Gastroesophageal sphincter (tissue), 4 donors: ENCODE results near the gene CLDN11. TPM values are rescaled to one million over a fixed set of nuclear protein-coding genes. Genes with fewer than 3 reads are reported as not detected.
A peak's percentile ranks its signal among the peaks of the same experiment; 100 is the strongest.

Experiments used
- ATAC-seq: fragments of 150-250 bp; one replicate; pipeline ENCODE4 v1.9.1; 2016; ENCODE audit warnings: mild to moderate bottlenecking, moderate library complexity
- H3K27ac ChIP-seq, 4 donors: fragments of 200-600 bp; sonication (generic) in 3 of 4; 1 replicate in 3 of 4; 2 replicates in 1 of 4; pipeline ENCODE4 v1.5.1; 2016 to 2019
- H3K27me3 ChIP-seq: fragments of 200-600 bp; sonication (generic); one replicate; pipeline ENCODE4 v1.5.1; 2019
- H3K36me3 ChIP-seq, 2 donors: fragments of 200-600 bp; sonication (generic); one replicate each; pipeline ENCODE4 v1.5.1; 2019; ENCODE audit warnings: control low read depth in 1 of 2
- H3K4me1 ChIP-seq, 3 donors: fragments of 200-600 bp; sonication (generic); 1 replicate in 2 of 3; 2 replicates in 1 of 3; pipeline ENCODE4 v1.5.1; 2016 to 2019; ENCODE audit warnings: control low read depth in 2 of 3
- H3K4me3 ChIP-seq, 2 donors: fragments of 200-600 bp; sonication (generic); one replicate each; pipeline ENCODE4 v1.5.1; 2019; ENCODE audit warnings: mild to moderate bottlenecking in 1 of 2, moderate library complexity in 1 of 2
- H3K9me3 ChIP-seq, 3 donors: fragments of 200-600 bp; sonication (generic); one replicate each; pipeline ENCODE4 v1.5.1; 2017 to 2019; ENCODE audit warnings: control low read depth in 2 of 3
- EP300 ChIP-seq: sonication (generic); formaldehyde crosslinking; IDR thresholded peaks from one replicate; pipeline ENCODE4 v1.6.1; 2017; ENCODE audit warnings: antibody characterized with exemption, mild to moderate bottlenecking
- POLR2A ChIP-seq, 2 donors: fragments of 450-650 bp; IDR thresholded peaks; one replicate each; pipeline ENCODE4 v1.6.1; 2017; ENCODE audit warnings: antibody characterized with exemption in 2 of 2, mild to moderate bottlenecking in 2 of 2, moderate library complexity in 1 of 2
- POLR2AphosphoS5 ChIP-seq: sonication (generic); formaldehyde crosslinking; IDR thresholded peaks from one replicate; pipeline ENCODE4 v1.6.1; 2017; ENCODE audit warnings: antibody characterized with exemption
- WGBS, 2 donors: methylation state at CpG; one replicate each; pipeline ENCODE4 v1.1.5; 2018; ENCODE audit warnings: low coverage in 1 of 2; 5-methylcytosine and 5-hydroxymethylcytosine counted together
- total RNA-seq, 4 donors: library from RNA; depleted of rRNA; stranded (reverse); fragments of >200 nt; gene quantifications; one replicate each; pipeline ENCODE4 v1.1.0, GENCODE V29; 2016
- TF ChIP-seq, protein P1 (sequence below), 4 experiments: fragments of 200-600 bp in 2 of 4; fragments of 450-650 bp in 2 of 4; sonication (generic) in 1 of 4; IDR thresholded peaks; one replicate each; pipeline ENCODE4 v1.5.1; 2017 to 2019; ENCODE audit warnings: antibody characterized with exemption in 4 of 4, mild to moderate bottlenecking in 2 of 4, moderate library complexity in 2 of 4

CLDN11 gene
- 1 to 10 TPM; 1.4 to 7.7 (median 2.5) TPM for total RNA-seq

DNA sequence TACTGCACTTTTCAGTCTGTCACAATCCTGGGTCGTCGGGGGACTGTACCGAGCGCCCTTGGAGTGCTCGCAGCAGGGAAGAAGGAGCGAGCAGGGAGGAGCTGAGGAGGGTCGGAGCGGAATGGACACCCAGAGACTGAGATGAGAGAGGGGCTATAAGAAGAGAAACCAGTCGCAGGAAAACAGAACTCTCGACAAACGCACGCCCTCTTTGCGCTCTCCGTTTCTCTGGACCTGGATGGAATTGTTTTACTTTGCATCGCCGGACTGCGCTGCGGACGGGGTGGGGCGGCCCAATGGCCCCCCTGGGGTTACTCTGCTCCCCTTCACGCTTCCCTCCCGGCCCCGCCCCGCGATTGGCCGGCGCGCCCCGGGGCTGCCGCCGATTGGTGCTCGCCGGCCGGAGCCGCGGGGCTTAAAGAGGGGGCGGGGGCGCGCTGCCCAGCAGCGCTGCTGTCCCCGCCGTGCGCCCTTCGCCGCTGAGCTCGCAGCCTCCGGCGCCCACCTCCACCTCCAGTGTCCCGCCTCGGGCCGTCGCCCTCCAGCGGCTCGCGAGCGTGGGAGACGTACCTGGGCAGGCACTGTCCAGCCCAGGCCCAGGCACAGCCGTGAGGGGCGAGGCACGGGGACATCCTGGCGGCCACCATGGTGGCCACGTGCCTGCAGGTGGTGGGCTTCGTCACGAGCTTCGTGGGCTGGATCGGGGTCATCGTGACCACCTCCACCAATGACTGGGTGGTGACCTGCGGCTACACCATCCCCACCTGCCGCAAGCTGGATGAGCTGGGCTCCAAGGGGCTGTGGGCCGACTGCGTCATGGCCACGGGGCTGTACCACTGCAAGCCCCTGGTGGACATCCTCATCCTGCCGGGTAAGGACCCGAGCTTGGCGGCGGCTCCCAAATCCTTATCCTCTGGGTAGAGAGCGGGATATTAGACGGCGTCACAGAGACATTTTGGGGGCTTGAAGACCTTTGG, at the start of gene CLDN11:
Gene CLDN11, plus strand, starts transcription at position 447 of the 977 bp plus-strand sequence. Its CDS starts 199 bp downstream, at position 646.
- H3K4me1 ChIP-seq = peaks cover 0 to 33% (median 8%) of the 10 kb centered on the region in 3 donors
- WGBS, 2 donors = 0% methylated on average over 5 to 11 of the region's 79 CpGs
- no peaks in the 10 kb centered on the region for H3K9me3 ChIP-seq
- peak; percentile 54 for ATAC-seq
- peaks cover 53% of the 10 kb centered on the region for H3K27me3 ChIP-seq
- TF ChIP-seq POLR2AphosphoS5 (no peak), POLR2A (IDR thresholded peaks at IDR 0.05) (no peak)
- TF ChIP-seq, protein P1, sequence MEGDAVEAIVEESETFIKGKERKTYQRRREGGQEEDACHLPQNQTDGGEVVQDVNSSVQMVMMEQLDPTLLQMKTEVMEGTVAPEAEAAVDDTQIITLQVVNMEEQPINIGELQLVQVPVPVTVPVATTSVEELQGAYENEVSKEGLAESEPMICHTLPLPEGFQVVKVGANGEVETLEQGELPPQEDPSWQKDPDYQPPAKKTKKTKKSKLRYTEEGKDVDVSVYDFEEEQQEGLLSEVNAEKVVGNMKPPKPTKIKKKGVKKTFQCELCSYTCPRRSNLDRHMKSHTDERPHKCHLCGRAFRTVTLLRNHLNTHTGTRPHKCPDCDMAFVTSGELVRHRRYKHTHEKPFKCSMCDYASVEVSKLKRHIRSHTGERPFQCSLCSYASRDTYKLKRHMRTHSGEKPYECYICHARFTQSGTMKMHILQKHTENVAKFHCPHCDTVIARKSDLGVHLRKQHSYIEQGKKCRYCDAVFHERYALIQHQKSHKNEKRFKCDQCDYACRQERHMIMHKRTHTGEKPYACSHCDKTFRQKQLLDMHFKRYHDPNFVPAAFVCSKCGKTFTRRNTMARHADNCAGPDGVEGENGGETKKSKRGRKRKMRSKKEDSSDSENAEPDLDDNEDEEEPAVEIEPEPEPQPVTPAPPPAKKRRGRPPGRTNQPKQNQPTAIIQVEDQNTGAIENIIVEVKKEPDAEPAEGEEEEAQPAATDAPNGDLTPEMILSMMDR (IDR thresholded peaks at IDR 0.05) = peak in 1 of 4 experiments; percentile 8
- H3K27ac ChIP-seq = peak within 1 kb of the TSS in 3 of 4 donors; percentile 48 to 70 (median 61)
- no peaks in the 10 kb centered on the region for H3K36me3 ChIP-seq
- H3K4me3 ChIP-seq = peak within 1 kb of the TSS; percentile 33 to 59

DNA sequence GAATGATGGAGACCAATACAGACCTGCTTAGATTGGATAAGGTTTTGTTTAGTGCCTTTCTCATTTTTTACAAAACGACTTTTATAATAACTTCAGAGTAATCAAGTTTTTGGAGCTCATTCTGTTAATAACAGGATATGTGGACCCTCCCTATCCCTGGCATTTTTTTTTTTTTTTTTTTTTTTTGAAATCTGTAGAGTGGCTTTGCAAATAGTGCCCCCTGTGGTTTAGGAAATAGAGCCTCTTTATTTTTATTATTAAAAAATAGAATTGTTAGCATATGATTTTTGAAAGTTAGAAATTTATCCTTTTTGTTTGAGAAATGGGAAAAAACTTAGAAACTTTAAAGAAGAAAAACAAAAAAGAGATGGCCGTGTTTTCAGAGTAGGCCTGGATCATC, 49.7 kb upstream of the CLDN11 start:
- WGBS, 2 donors = 71 to 85% methylated on average over 2 of the region's 2 CpGs
- no peak overlapping the region for H3K4me3 ChIP-seq
- no peak for TF ChIP-seq POLR2AphosphoS5
- TF ChIP-seq EP300 = no peak
- TF ChIP-seq, protein P1 (IDR thresholded peaks at IDR 0.05) = peak in 3 of 4 experiments; percentile 16 to 43 (median 32)
- no peak for TF ChIP-seq POLR2A (IDR thresholded peaks at IDR 0.05)
- peaks cover 0 to 49% (median 5%) of the 10 kb centered on the region in 3 donors for H3K4me1 ChIP-seq
- no peaks in the 10 kb centered on the region for H3K9me3 ChIP-seq
- no peaks in the 10 kb centered on the region for H3K27me3 ChIP-seq
- ATAC-seq = no peak
- H3K36me3 ChIP-seq = peaks cover 0 to 2% of the 10 kb centered on the region in 2 donors
- H3K27ac ChIP-seq = no peak overlapping the region

DNA sequence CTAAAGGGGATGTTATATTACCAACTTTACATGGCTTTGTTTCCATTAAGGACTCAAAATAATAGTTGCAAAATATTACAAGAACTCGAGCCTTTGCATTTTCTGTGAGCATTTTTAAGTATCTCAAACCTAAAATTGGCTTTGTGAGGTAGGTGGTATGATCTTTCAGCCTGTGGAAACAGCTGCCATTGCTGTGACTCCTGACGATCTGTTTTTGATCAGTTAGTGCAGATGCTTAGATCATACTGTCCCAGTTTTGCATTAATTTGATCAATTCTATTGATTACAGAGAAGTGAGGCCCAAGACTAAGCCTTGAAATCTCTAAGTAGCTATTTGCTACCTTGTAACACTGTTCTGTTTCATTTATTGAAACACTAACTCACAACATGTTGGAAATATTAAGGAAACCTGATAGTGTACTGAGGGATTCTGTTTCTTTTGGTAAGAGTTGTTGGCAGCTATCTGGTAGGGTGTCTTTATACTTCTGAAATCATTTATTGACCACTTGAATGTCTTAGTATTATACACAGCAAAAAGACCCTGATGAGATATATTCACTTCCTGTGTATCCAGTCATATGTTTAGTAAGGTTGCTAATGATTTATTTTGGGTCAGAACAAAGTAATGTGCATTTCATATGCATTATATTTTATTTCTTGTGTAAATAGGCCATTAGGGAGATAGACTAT, 46.3 kb upstream of the CLDN11 start:
- Histone ChIP-seq H3K4me1 (peaks cover 0 to 47% (median 5%) of the 10 kb centered on the region in 3 donors), H3K27me3 (no peaks in the 10 kb centered on the region), H3K4me3 (no peak overlapping the region), H3K9me3 (no peaks in the 10 kb centered on the region), H3K36me3 (no peaks in the 10 kb centered on the region), H3K27ac (no peak overlapping the region)
- no peak for ATAC-seq
- TF ChIP-seq POLR2A (IDR thresholded peaks at IDR 0.05) (no peak), EP300 (no peak), POLR2AphosphoS5 (no peak)
- TF ChIP-seq, protein P1 (IDR thresholded peaks at IDR 0.05) = no peak
- 54 to 74% methylated on average over 2 of the region's 2 CpGs for WGBS, 2 donors

DNA sequence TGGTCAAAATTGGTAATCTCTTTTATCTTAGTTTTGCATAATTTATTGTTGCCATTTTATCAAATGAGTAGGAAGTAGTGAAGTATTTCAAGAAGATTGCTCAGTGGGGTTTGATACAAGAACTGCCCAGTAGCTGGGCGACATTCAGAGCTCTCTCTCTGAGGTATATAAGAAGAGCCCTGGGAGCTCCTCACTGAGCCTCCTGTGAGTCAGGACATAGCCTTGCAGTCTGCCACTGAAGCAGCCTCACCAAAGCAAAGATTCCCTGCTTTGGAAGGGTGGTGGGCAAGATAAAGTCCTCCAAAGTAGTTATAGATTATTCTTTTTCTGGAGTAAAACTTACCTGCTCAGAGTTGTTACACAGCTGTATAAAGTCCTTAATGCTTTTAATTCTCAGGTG, 35.1 kb upstream of the CLDN11 start:
- no peak for TF ChIP-seq EP300
- no peak for TF ChIP-seq POLR2A (IDR thresholded peaks at IDR 0.05)
- no peak for TF ChIP-seq POLR2AphosphoS5
- TF ChIP-seq, protein P1 (IDR thresholded peaks at IDR 0.05) = no peak
- no peak for ATAC-seq
- Histone ChIP-seq H3K4me1 (no peaks in the 10 kb centered on the region), H3K9me3 (no peaks in the 10 kb centered on the region), H3K27ac (no peak overlapping the region), H3K36me3 (peaks cover 0 to 84% of the 10 kb centered on the region in 2 donors), H3K4me3 (no peak overlapping the region), H3K27me3 (no peaks in the 10 kb centered on the region)
- 88% methylated on average over 1 of the region's 1 CpG; no CpG with 5 or more reads in 1 of the 2 donors for WGBS, 2 donors
